ENCODE results near the gene CIP2A.

DNA sequence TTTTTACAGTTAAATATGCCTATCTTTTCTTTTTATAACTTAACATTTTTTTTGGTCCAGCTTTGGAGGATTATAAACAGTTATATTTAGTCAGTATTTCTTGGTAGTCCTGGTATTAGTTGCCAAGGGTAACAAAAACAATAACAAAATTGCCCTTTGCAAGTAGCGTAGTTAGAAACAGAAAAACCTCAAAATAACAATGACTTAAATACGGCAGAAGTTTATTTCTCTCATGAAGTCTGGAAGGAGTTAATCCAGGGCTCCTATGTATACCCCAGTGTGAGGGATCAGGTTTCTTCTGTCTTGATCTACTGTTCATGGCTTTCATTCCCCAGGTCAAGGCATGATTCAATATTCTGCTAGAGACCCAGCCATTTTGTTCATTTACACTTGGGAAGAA is 64.7 kb downstream of the CIP2A start:
- TF ChIP-seq CBX5 (IDR thresholded peaks at IDR 0.05; ENCODE audit: low read depth, low read length) = no peak
- TF ChIP-seq POLR2A (IDR thresholded peaks at IDR 0.05; ENCODE audit: control extremely low read depth in 1 of 2, low read depth in 2 of 2, low read length in 2 of 2) = no peak
- no peak for TF ChIP-seq CTCF (IDR thresholded peaks at IDR 0.05; ENCODE audit: control extremely low read depth in 1 of 3, insufficient read depth in 1 of 3, low read depth in 1 of 3, low read length in 3 of 3)
- TF ChIP-seq SUZ12 (IDR thresholded peaks at IDR 0.05; ENCODE audit: low read length) = no peak
- no peak for TF ChIP-seq CEBPB (IDR thresholded peaks at IDR 0.05; ENCODE audit: low read depth, low read length)
- no peak for TF ChIP-seq RFX5 (IDR thresholded peaks at IDR 0.05; ENCODE audit: borderline replicate concordance, low read depth, low read length)
